Retinal pigment epithelial cell (primary cell): ENCODE measurements around the gene LRRK1.

Experiments
- DNase-seq: peaks from one replicate; pipeline ENCODE4 v3.0.0-alpha.2; 2010; ENCODE audit warnings: low read depth
- H3K4me3 ChIP-seq: 2 replicates; pipeline ENCODE4 v1.5.1; 2011; ENCODE audit warnings: mild to moderate bottlenecking, low read length, control low read depth, moderate library complexity
- CTCF ChIP-seq: conservative IDR thresholded peaks from 2 replicates; pipeline ENCODE4 v1.5.1; 2011; ENCODE audit warnings: low read depth, low read length, control low read depth, inconsistent platforms

The LRRK1 gene

GRCh38 chr15:100878648-100879047 is 40.5 kb upstream of the LRRK1 start:
- peak overlapping the region; percentile 36 for H3K4me3 ChIP-seq
- TF ChIP-seq CTCF = no peak
- no peak for DNase-seq

- peak overlapping the region; percentile 36 for H3K4me3 ChIP-seq
- no peak for TF ChIP-seq CTCF
- DNase-seq = no peak
These were observed 40.1 kb upstream of the LRRK1 start for GRCh38 chr15:100879061-100879463.

GRCh38 chr15:100879464-100880138 is 39.6 kb upstream of the LRRK1 start, which contains the start of gene ALDH1A3:
ALDH1A3 (plus strand) TSS chr15:100879831; CDS start chr15:100879908, 77 bp downstream.
- no peak for TF ChIP-seq CTCF
- no peak for DNase-seq
- peak within 1 kb of the TSS; percentile 80 for H3K4me3 ChIP-seq

GRCh38 chr15:100880139-100880896 is 38.8 kb upstream of the LRRK1 start:
- TF ChIP-seq CTCF = no peak
- no peak for DNase-seq
- H3K4me3 ChIP-seq = peak overlapping the region; percentile 80

- H3K4me3 ChIP-seq = peak overlapping the region; percentile 80
- no peak for TF ChIP-seq CTCF
- no peak for DNase-seq
These were observed 38.3 kb upstream of the LRRK1 start for GRCh38 chr15:100880897-100881242.

GRCh38 chr15:100881573-100882336 is 37.4 kb upstream of the LRRK1 start:
- TF ChIP-seq CTCF = no peak

More at GRCh38 chr15:100881573-100882336, 37.4 kb upstream of the LRRK1 start:
- no peak for DNase-seq
- H3K4me3 ChIP-seq = peak overlapping the region; percentile 80
